CD4-positive, alpha-beta T cell treated with Interferon alpha-2 for 1 hour (primary cell): ENCODE data around the gene SCARB1.

Experiments used
- DNase-seq, 2 donors: peaks; one replicate each; pipeline ENCODE4 v3.0.0-alpha.2; 2020 to 2022

SCARB1 gene

GRCh38 chr12:124837958-124838803, 25.5 kb downstream of the SCARB1 start:
- DNase-seq = no peak

- DNase-seq = no peak
Measured at GRCh38 chr12:124837249-124837897, 26.3 kb downstream of the SCARB1 start.

- no peak for DNase-seq
Measured at GRCh38 chr12:124836759-124837158, 26.9 kb downstream of the SCARB1 start.

- DNase-seq = no peak
Measured at GRCh38 chr12:124835656-124836410, 27.8 kb downstream of the SCARB1 start.

- no peak for DNase-seq
Measured at GRCh38 chr12:124834822-124835221, 28.8 kb downstream of the SCARB1 start.

- DNase-seq = no peak
Measured at GRCh38 chr12:124833693-124834122, 30.0 kb downstream of the SCARB1 start.

GRCh38 chr12:124832856-124833255, 30.8 kb downstream of the SCARB1 start:
- no peak for DNase-seq

- no peak for DNase-seq
Measured at GRCh38 chr12:124831590-124831989, 32.1 kb downstream of the SCARB1 start.

- DNase-seq = no peak
Measured at GRCh38 chr12:124830306-124830705, 33.4 kb downstream of the SCARB1 start.

- DNase-seq = no peak
Measured at GRCh38 chr12:124829708-124830304, 33.9 kb downstream of the SCARB1 start.

GRCh38 chr12:124829008-124829707, 34.5 kb downstream of the SCARB1 start:
- no peak for DNase-seq

GRCh38 chr12:124828264-124829007, 35.2 kb downstream of the SCARB1 start:
- DNase-seq = no peak

GRCh38 chr12:124827588-124828184, 36.0 kb downstream of the SCARB1 start:
- no peak for DNase-seq

GRCh38 chr12:124824195-124824594, 39.5 kb downstream of the SCARB1 start:
- no peak for DNase-seq

GRCh38 chr12:124823272-124823970, 40.2 kb downstream of the SCARB1 start:
- DNase-seq = no peak

- no peak for DNase-seq
Measured at GRCh38 chr12:124822218-124822617, 41.4 kb downstream of the SCARB1 start.

GRCh38 chr12:124821252-124822200, 42.1 kb downstream of the SCARB1 start:
- no peak for DNase-seq

GRCh38 chr12:124820199-124820598, 43.5 kb downstream of the SCARB1 start:
- no peak for DNase-seq

GRCh38 chr12:124819525-124819924, 44.1 kb downstream of the SCARB1 start:
- DNase-seq = no peak
